ENCODE measurements around the gene RFNG. TPM values are rescaled to one million over a fixed set of nuclear protein-coding genes. Genes with fewer than 3 reads are reported as not detected.

The RFNG gene
- total RNA-seq, 1 donor from 2014 or later, result 26.8 TPM

DNA sequence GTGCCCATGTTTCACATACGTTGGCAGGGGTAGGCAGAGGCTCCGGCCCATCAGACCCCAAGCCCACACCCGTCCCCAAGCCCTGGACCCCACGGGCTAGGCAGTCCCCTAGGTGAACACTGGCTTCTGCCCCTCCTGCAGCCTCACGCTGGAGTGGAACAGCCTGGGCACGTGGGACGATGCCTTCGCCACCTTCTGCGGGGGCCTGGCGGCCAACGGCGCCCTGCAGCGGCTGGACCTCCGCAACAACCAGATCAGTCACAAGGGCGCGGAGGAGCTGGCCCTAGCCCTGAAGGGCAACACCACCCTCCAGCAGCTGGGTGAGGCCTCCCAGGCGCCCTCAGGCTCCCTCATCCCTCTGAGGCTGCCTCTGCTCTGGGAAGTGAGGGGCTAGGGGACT, 26.8 kb downstream of the RFNG start:
- peaks cover 15% of the 10 kb centered on the region for H3K4me1 Mint-ChIP-seq (ENCODE audit: low read depth)
- no peaks in the 10 kb centered on the region for H3K27me3 Mint-ChIP-seq (ENCODE audit: insufficient read depth)
- no peak overlapping the region for H3K4me3 Mint-ChIP-seq
- H3K9me3 Mint-ChIP-seq, result no peaks in the 10 kb centered on the region
- DNase-seq (ENCODE audit: low spot score), result no peak
- peaks cover 5% of the 10 kb centered on the region for H3K36me3 Mint-ChIP-seq (ENCODE audit: low read depth)
- intact Hi-C loops (cut with micrococcal nuclease), result loop anchor here (5.0 to 10.0 kb wide), 3 partner anchors 42 to 313 kb away; partner anchors contain the start of genes DUS1L and SLC25A10
- no peak overlapping the region for H3K27ac Mint-ChIP-seq

DNA sequence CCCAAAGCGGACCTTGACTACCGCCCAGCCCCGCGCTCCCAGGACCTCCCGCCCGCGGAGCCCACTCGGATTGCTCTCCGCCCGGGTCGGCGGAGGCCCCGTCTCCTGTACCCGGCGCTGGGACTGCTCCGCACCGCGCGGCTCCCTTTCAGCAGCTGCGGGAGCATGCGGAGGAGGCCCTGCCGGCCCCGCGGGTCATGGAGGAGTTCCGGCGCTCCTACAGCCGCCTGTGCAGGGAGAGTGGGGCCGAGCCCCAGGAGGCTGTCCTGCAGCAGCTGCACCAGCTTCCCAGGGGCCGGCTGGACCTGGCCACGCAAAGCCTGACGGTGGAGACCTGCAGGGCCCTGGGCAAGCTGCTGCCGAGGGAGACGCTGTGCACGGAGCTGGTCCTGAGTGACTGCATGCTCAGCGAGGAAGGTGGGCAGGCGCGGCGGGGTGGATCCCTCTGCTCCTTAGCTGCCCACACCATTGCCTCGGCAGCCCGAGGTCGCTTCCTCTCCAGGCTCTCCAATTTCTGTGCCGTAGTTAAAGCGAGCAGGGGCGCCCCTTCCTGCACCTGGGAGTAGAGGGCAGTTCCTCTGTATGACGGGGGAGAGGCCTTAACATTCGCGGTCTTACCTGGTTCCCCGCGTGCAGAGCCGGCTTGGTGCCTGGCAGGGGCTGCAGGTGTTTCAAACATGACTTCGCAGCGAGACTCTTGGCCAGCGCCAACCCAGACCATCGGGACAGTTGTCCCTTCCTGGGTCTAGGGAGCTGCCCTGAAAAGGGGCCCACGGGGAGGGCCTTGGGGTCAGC, 28.0 kb downstream of the RFNG start:
- Mint-ChIP-seq H3K36me3 (ENCODE audit: low read depth) (peaks cover 3% of the 10 kb centered on the region), H3K4me1 (ENCODE audit: low read depth) (peaks cover 15% of the 10 kb centered on the region), H3K27me3 (ENCODE audit: insufficient read depth) (no peaks in the 10 kb centered on the region), H3K27ac (peak overlapping the region; percentile 44), H3K4me3 (peak overlapping the region; percentile 85), H3K9me3 (no peaks in the 10 kb centered on the region)
- no peak for DNase-seq (ENCODE audit: low spot score)
- intact Hi-C loops (cut with micrococcal nuclease), result loop anchor here (1.0 to 10.0 kb wide), 11 partner anchors 8 to 693 kb away; partner anchors contain the start of genes ASPSCR1, DCXR, DUS1L and FASN

DNA sequence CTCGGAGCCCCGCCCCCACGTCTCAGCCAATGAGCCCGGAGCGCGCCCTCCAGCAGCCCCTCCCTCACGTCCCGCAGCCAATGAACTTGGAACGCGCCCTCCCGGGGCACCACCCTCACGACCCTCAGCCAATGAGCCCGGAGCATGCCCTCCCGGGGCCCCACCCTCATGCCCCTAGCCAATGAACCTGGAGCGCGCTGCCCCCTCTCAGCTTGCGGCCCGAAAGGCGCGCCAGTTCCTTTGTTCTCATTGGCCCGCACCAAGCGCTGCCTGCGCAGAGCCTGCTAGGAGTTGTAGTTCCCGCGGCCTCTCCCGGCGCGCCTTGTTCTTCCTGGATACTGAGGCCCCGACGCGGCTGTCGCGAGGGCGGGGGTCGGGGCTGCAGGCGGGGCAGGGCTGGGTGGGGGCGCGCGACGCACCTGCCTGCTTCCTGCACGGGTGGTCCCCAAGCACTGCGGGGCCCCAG, 28.6 kb downstream of the RFNG start, which contains the start of gene LRRC45:
TSS of gene LRRC45 (plus strand) at position 325 of the 466 bp plus-strand sequence. CDS start 339 bp downstream, outside the sequence.
- peaks cover 15% of the 10 kb centered on the region for H3K4me1 Mint-ChIP-seq (ENCODE audit: low read depth)
- intact Hi-C loops (cut with micrococcal nuclease), result loop anchor here (1.0 to 10.0 kb wide), 11 partner anchors 8 to 694 kb away; partner anchors contain the start of genes ASPSCR1, DCXR, DUS1L and FASN
- H3K4me3 Mint-ChIP-seq, result peak within 1 kb of the TSS; percentile 90
- H3K27me3 Mint-ChIP-seq (ENCODE audit: insufficient read depth), result no peaks in the 10 kb centered on the region
- H3K9me3 Mint-ChIP-seq, result no peaks in the 10 kb centered on the region
- peaks cover 3% of the 10 kb centered on the region for H3K36me3 Mint-ChIP-seq (ENCODE audit: low read depth)
- DNase-seq (ENCODE audit: low spot score), result peak; percentile 100
- peak within 1 kb of the TSS; percentile 68 for H3K27ac Mint-ChIP-seq

DNA sequence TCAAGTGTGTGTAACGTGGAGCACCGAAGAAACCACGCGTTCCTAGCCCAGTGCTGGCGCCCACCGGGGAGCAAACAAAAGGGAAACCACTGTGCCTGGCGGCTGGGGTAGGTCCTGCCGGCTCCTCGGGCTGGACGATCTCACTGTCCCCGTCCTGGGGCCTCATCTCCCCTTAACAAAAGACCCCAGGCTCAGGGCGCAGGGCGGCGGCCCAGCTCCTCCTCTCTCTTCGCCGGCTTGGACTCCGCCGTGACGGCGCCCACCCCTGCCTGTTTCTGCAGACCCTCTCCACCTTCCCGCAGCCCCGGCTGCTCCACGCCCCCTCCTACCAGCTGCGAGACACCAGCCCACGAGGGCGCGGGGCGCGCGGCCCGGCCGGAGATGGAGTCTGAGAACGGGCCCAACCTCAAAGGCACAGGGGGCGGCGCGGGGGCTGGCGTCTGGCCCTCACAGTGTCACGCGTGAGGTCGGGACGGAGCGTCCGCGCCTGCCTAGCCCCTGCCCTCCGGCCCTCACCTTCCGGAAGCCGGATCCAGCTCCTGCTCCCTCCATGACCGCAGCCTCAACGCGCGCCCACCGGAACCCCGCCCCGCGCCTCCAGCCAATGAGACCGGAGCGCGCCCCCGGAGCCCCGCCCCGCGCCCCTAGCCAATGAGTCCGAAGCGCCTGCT, 29.2 kb downstream of the RFNG start, which contains the start of gene CENPX:
TSS of gene CENPX (minus strand) at position 569 of the 671 bp plus-strand sequence. CDS start at position 552, 17 bp downstream.
- H3K4me3 Mint-ChIP-seq, result peak within 1 kb of the TSS; percentile 90
- no peaks in the 10 kb centered on the region for H3K27me3 Mint-ChIP-seq (ENCODE audit: insufficient read depth)
- H3K9me3 Mint-ChIP-seq, result no peaks in the 10 kb centered on the region
- peak within 1 kb of the TSS; percentile 68 for H3K27ac Mint-ChIP-seq
- H3K4me1 Mint-ChIP-seq (ENCODE audit: low read depth), result peaks cover 15% of the 10 kb centered on the region
- intact Hi-C loops (cut with micrococcal nuclease), result loop anchor here (2.0 to 10.0 kb wide), 6 partner anchors 45 to 694 kb away; partner anchors contain the start of genes DUS1L, FN3KRP, MAFG and P4HB
- DNase-seq (ENCODE audit: low spot score), result no peak
- H3K36me3 Mint-ChIP-seq (ENCODE audit: low read depth), result peaks cover 3% of the 10 kb centered on the region

DNA sequence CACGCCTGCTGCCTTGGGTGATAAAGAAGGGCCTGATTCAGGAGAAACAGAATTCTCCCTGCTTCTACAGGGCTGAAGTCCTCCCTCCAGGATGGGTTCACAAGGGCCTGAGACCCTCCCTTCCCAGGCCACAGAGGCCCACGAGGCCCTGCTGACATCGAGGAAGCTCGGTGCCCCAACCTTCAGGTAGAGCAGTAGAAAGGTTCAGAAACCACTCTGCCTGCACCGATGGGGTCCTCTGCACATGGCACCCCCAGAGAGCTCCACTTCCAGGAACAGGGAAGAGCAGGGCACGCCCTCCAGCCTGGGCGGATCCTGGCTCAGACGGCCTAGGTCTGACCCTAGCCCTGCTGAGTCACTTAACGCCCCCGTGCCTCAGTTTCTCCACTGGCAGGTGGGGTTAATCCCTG, 29.7 kb downstream of the RFNG start:
- Mint-ChIP-seq H3K4me1 (ENCODE audit: low read depth) (peaks cover 15% of the 10 kb centered on the region), H3K4me3 (peak overlapping the region; percentile 90), H3K27ac (peak overlapping the region; percentile 68), H3K9me3 (no peaks in the 10 kb centered on the region), H3K27me3 (ENCODE audit: insufficient read depth) (no peaks in the 10 kb centered on the region), H3K36me3 (ENCODE audit: low read depth) (peaks cover 3% of the 10 kb centered on the region)
- no peak for DNase-seq (ENCODE audit: low spot score)
- intact Hi-C loops (cut with micrococcal nuclease), result loop anchor here (2.0 to 10.0 kb wide), 6 partner anchors 45 to 695 kb away; partner anchors contain the start of genes DUS1L, FN3KRP, MAFG and P4HB

DNA sequence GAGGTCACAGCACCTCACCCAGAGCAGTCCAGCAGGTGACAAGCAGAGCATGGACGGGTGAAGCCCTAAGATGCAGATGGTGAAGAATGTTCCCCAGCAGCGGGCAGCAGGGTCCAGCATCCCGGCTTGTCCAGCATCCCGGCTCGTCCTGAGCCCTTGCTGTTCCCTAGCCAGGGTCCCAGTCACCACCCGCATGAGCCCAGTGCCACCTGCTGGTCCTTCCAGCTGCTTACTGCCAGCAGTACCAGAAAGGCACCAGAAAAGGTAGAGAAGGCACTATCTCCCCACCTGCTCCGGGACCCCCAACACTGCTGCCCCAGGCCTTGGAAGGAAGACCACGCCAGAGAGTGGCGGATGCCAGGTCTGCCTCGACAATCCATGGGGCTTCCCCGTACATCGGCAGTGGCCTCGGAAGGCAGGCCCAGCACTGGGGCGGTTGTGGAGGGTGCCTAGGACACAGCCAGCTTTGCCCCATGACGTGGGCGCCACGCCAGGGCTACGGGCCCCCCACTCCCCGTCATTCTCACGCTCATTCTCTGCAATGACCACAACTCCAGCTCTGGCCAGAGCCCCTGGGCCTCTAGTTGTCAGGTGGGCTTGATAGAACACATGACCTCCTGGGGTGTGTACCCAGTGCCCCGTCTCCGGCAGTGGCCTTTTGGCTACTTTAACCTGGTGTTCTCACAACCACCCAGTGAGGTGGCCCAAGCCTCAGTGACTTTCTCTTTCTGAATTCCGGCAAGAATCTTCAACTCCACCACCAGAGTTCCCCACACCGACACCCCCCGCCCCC, 30.3 kb downstream of the RFNG start:
- Mint-ChIP-seq H3K9me3 (no peaks in the 10 kb centered on the region), H3K27ac (peak overlapping the region; percentile 68), H3K27me3 (ENCODE audit: insufficient read depth) (no peaks in the 10 kb centered on the region), H3K4me3 (peak overlapping the region; percentile 90), H3K36me3 (ENCODE audit: low read depth) (peaks cover 3% of the 10 kb centered on the region), H3K4me1 (ENCODE audit: low read depth) (peaks cover 15% of the 10 kb centered on the region)
- intact Hi-C loops (cut with micrococcal nuclease), result loop anchor here (5.0 to 10.0 kb wide), 3 partner anchors 46 to 309 kb away; partner anchors contain the start of genes DUS1L and SLC25A10
- peak; percentile 31 for DNase-seq (ENCODE audit: low spot score)

DNA sequence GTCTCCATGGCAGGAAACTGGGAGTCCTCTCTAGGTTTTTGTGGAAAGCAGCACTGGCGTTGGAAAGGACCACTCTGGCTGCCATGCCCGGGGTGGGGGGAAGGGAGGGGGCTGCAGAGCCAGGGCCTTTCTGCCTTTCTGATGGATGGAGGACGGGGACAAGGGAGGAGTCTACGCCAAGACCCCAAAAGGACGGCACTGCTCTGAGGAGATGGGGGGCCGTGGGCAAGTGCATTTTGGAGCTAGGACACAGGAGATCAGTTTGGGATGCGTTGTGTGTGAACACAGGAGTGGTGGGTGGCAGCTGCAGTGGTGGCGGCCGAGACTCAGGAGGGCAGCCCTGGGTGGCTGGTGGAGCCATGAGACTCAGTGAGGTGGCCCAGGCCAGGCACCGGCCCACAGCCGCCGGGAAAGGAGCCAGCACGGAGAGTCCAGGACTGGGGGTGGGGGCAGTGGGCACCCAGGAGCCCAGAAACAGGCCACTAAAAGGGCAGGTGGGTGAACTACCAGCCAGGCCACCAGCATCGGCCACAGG, 31.0 kb downstream of the RFNG start:
- no peak for DNase-seq (ENCODE audit: low spot score)
- Mint-ChIP-seq H3K27me3 (ENCODE audit: insufficient read depth) (no peaks in the 10 kb centered on the region), H3K9me3 (no peaks in the 10 kb centered on the region), H3K27ac (no peak overlapping the region), H3K36me3 (ENCODE audit: low read depth) (peaks cover 3% of the 10 kb centered on the region), H3K4me1 (ENCODE audit: low read depth) (peaks cover 15% of the 10 kb centered on the region), H3K4me3 (peak overlapping the region; percentile 30)
- intact Hi-C loops (cut with micrococcal nuclease), result loop anchor here (1.0 to 10.0 kb wide), 4 partner anchors 47 to 308 kb away; partner anchors contain the start of genes DUS1L and SLC25A10

DNA sequence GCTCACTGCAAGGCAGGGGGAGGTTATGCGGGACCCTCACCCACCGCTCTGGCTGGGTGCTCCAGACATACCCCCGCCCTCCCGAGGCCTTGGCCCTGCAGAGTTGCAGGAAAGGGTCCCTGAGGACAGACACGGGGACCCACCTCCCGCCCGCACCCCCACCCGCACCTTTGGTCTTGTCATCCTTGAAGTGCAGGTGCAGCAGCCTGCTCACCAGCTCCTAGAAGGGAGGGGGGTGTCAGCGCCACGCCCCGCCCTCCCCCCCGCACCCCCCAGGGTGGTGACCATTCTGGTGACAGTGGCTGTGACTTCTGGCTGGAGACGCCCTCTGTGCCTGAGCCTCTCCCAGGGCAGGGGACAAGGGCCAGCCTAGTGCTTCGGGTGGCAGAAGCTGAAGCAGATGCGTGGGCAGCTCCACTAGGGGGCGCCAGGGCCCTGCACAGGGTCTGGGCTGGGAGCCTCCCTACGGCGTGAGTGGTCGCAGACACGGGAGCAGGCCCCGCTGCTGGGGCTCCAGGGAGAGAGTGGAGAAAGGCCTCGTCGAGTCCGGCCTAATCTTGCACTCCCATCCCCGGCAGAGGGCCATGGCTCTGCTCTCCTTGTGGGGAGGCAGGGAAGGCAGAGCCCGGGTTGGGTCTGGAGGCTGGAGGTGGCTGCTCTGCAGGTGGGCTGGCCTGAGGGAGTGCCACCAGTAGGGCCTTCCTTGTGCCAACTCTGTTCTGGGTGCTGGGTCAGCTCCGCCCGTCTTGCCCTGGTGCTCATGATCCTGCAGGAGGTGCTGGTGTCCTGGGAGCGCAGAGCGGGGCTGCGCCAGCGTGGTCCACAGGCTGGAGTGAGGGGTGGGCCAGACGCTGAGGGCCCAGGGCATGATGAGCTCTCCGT, 31.7 kb downstream of the RFNG start:
- Mint-ChIP-seq H3K4me1 (ENCODE audit: low read depth) (peaks cover 15% of the 10 kb centered on the region), H3K9me3 (no peaks in the 10 kb centered on the region), H3K27ac (no peak overlapping the region), H3K4me3 (peak overlapping the region; percentile 30), H3K27me3 (ENCODE audit: insufficient read depth) (no peaks in the 10 kb centered on the region), H3K36me3 (ENCODE audit: low read depth) (peaks cover 3% of the 10 kb centered on the region)
- intact Hi-C loops (cut with micrococcal nuclease), result loop anchor here (1.0 to 10.0 kb wide), 4 partner anchors 47 to 308 kb away; partner anchors contain the start of genes DUS1L and SLC25A10
- DNase-seq (ENCODE audit: low spot score), result peak; percentile 57

DNA sequence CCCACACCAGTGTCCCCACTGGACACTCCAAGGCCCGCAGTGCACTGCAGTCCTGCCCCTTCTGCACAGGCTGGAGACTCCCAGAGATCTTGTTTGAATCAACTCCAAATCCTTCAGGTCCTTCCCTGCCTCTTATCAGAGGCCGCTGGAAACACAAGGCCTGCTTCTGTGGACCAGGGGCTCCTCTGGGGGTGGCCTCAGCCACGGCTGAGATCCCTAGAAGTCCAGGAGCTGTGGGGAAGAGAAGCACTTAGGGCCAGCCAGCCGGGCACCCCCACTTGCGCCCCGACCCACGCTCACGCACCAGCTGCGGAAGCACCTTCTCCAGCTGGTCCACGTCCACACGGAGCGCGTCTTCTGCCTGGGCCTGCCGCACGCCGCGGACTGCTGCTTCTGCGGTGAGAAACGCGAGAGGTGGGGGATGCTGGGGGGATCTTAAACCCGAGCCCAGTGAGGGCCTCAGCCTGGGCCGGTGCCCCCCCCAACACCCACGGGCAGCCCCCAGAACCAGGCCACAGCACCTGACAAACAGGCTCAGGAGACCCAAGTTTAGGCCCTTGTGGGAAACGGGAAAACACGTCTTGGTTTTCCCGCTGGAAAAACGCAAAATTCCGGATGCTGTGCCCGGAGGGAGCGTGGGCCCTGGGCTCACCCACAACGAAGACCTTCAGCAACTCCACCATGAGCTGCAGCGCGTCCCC, 32.5 kb downstream of the RFNG start:
- intact Hi-C loops (cut with micrococcal nuclease), result no loop called here
- no peak for DNase-seq (ENCODE audit: low spot score)
- Mint-ChIP-seq H3K4me1 (ENCODE audit: low read depth) (peaks cover 14% of the 10 kb centered on the region), H3K36me3 (ENCODE audit: low read depth) (peaks cover 3% of the 10 kb centered on the region), H3K27ac (no peak overlapping the region), H3K4me3 (no peak overlapping the region), H3K9me3 (no peaks in the 10 kb centered on the region), H3K27me3 (ENCODE audit: insufficient read depth) (no peaks in the 10 kb centered on the region)

DNA sequence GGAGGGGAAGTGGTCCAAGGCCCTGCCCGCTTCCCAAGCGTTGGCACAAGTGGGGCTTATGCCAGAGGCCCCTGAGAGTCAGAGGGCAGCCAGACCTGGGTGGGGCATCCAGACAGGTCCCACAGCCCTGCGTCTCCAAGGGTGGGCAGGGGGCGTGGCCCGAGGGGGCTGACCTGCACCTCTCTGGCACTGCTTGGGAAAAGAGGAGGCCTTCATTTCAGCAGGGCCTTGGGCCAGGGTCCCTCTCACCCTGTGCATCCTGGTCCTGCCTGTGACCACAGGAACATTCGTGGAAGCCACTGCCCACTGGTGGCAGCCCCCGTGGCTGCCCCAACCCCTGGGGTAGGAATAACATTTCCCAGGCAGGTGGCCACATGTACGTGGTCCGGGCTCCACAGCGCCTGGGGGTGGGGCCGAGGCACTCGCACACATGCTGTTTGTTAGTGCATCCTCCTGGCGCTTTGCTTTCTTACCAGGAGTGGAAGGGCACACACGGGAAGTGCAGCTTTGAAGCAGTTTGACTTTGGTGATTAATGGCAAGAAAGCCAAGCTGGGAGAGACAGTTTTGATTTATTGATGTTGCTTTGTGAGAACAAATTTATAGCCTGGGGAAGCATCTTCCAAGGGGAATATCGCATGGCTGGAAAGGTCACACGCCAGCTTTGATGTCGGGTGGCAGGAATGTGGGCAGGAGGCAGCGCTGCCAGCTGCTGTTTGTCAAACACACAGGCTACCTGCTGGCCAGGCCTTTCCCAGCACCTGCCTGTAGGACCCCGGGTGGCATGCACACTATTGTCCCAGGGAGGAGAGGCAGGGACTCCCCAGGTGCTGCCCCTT, 33.2 kb downstream of the RFNG start:
- peaks cover 2% of the 10 kb centered on the region for H3K36me3 Mint-ChIP-seq (ENCODE audit: low read depth)
- H3K4me3 Mint-ChIP-seq, result no peak overlapping the region
- H3K4me1 Mint-ChIP-seq (ENCODE audit: low read depth), result peaks cover 9% of the 10 kb centered on the region
- no peak overlapping the region for H3K27ac Mint-ChIP-seq
- intact Hi-C loops (cut with micrococcal nuclease), result no loop called here
- no peak for DNase-seq (ENCODE audit: low spot score)
- no peaks in the 10 kb centered on the region for H3K27me3 Mint-ChIP-seq (ENCODE audit: insufficient read depth)
- no peaks in the 10 kb centered on the region for H3K9me3 Mint-ChIP-seq

Data from activated T-helper 1 cell treated with anti-CD3 and anti-CD28 coated beads, Interleukin-12 subunit alpha, Interleukin-12 subunit beta, Interleukin-2, Interleukin-4 antibody, amounts not matched to agents 30 ng/mL and 10 ng/mL and 1 ng/mL, durations not matched to agents 14 hours and 24 hours and 36 hours (primary cell).